ENCODE measurements around the gene HPCA.

DNA sequence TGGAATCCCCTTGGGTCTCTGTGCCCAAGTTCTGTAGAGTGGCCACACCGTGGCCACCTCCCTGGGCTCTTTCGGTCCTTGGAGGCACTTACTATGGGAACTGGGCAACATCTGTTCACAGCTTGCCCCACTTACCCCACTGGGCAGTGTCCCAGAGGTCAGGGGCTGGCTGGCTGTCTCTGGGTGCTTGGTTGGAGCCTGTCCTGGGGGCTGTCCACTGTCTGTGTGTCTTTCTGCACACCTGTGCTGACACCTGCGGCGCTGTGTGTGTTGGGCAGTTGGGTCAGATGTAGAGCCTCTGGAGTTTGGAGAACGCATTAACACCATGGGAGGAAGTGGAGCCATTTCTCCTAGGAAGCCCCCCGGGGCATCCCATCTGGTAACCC lies 16.2 kb downstream of the HPCA start:
- TF ChIP-seq CTCF (IDR thresholded peaks at IDR 0.05; ENCODE audit: poor library complexity) (no peak), EZH2 (IDR thresholded peaks at IDR 0.05; ENCODE audit: borderline replicate concordance) (no peak), EZH2phosphoT487 (IDR thresholded peaks at IDR 0.05; ENCODE audit: low read depth, severe bottlenecking, unreplicated experiment) (no peak)
